Endodermal cell (in vitro differentiated cells): Measurements from ENCODE around the gene ARL15. TPM values are rescaled to one million over a fixed set of nuclear protein-coding genes. Genes with fewer than 3 reads are reported as not detected.
A peak's percentile ranks its signal among the peaks of the same experiment; 100 is the strongest.

Source experiments
- DNase-seq: peaks from one replicate; pipeline ENCODE4 v3.0.0-alpha.2; 2017
- H3K27ac ChIP-seq: 2 replicates; pipeline ENCODE4 v1.5.1; 2013; ENCODE audit warnings: mild to moderate bottlenecking, low read depth, low read length, moderate library complexity
- H3K27me3 ChIP-seq: 2 replicates; pipeline ENCODE4 v1.6.1; 2013; ENCODE audit warnings: mild to moderate bottlenecking, low read length, moderate library complexity; ENCODE audit not compliant: insufficient read depth, control insufficient read depth, poor library complexity, severe bottlenecking
- H3K36me3 ChIP-seq: 2 replicates; pipeline ENCODE4 v1.7.0; 2013; ENCODE audit warnings: mild to moderate bottlenecking, low read length, moderate library complexity; ENCODE audit not compliant: control insufficient read depth, insufficient read depth
- H3K4me1 ChIP-seq: one replicate; pipeline ENCODE4 v1.7.0; 2013; ENCODE audit warnings: low read length; ENCODE audit not compliant: control insufficient read depth, insufficient read depth
- H3K4me3 ChIP-seq: 2 replicates; pipeline ENCODE4 v1.5.1; 2013; ENCODE audit warnings: mild to moderate bottlenecking, low read length, moderate library complexity
- H3K9ac ChIP-seq: 2 replicates; pipeline ENCODE4 v1.6.1; 2013; ENCODE audit warnings: mild to moderate bottlenecking, low read length, moderate library complexity; ENCODE audit not compliant: poor library complexity, severe bottlenecking; ENCODE audit errors: extremely low read depth
- H3K9me3 ChIP-seq: 2 replicates; pipeline ENCODE4 v1.6.1; 2013; ENCODE audit warnings: mild to moderate bottlenecking, low read length, moderate library complexity; ENCODE audit not compliant: control insufficient read depth
- H3K27ac Mint-ChIP-seq: 2 replicates; pipeline ENCODE4 v1.8.0; 2020; ENCODE audit warnings: mixed read lengths
- H3K27me3 Mint-ChIP-seq: 2 replicates; pipeline ENCODE4 v1.8.0; 2021; ENCODE audit warnings: mild to moderate bottlenecking, mixed read lengths; ENCODE audit not compliant: insufficient read depth
- H3K36me3 Mint-ChIP-seq: 2 replicates; pipeline ENCODE4 v1.8.0; 2020; ENCODE audit warnings: low read depth, mixed read lengths
- H3K4me1 Mint-ChIP-seq: 2 replicates; pipeline ENCODE4 v1.8.0; 2020; ENCODE audit warnings: mixed read lengths
- H3K4me3 Mint-ChIP-seq: 2 replicates; pipeline ENCODE4 v1.8.0; 2020; ENCODE audit warnings: mild to moderate bottlenecking, moderate library complexity, mixed read lengths
- H3K9me3 Mint-ChIP-seq: 2 replicates; pipeline ENCODE4 v1.8.0; 2020; ENCODE audit warnings: mild to moderate bottlenecking, mixed read lengths
- WGBS, 2 experiments: methylation state at CpG; one replicate each; pipeline versions ENCODE4 v1.1.5 to v1.1.7; 2013; ENCODE audit warnings: missing lambda C conversion rate in 2 of 2, mixed read lengths in 1 of 2; ENCODE audit not compliant: insufficient coverage in 1 of 2, insufficient read length in 1 of 2; 5-methylcytosine and 5-hydroxymethylcytosine counted together
- total RNA-seq, 2 donors: library from RNA; stranded (reverse); fragmentation: NEBNext Ultra II Directional in 1 of 2; extraction: Animal tissue kit (Norgen Biotek cat#: 25700) in 1 of 2; gene quantifications; 2 replicates in 1 of 2; 3 replicates in 1 of 2; pipeline ENCODE4 v1.2.1, GENCODE V29; 2021
- TF ChIP-seq, protein P1 (sequence below): fragments of 200-600 bp; sonication (generic); conservative IDR thresholded peaks from 2 replicates; pipeline ENCODE4 v1.5.0; 2021; ENCODE audit warnings: antibody characterized with exemption, mild to moderate bottlenecking

ARL15 gene
- total RNA-seq, 2 donors from 2014 or later, result 23.3 to 24.0 TPM

DNA sequence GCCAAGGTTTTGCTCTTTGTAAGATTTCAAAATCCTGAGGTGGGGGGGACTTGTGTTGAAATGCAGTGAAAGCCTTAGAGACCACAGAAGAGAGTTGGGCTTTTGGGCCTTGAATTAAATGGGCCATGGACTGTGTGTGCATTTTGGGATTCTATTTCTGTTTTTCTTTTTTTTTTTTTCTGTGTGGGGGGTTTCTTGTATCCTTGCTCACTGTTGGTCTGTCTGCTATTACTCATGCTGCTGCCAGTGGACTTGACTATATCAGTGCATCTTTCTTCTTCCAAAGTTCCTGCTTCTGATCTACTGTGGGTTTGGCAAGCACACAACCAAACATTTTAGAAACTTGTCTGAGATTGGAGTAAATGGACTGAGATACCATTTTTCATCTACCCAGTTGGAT lies 344.9 kb downstream of the ARL15 start:
- no peaks in the 10 kb centered on the region for H3K27me3 ChIP-seq
- TF ChIP-seq, protein P1, sequence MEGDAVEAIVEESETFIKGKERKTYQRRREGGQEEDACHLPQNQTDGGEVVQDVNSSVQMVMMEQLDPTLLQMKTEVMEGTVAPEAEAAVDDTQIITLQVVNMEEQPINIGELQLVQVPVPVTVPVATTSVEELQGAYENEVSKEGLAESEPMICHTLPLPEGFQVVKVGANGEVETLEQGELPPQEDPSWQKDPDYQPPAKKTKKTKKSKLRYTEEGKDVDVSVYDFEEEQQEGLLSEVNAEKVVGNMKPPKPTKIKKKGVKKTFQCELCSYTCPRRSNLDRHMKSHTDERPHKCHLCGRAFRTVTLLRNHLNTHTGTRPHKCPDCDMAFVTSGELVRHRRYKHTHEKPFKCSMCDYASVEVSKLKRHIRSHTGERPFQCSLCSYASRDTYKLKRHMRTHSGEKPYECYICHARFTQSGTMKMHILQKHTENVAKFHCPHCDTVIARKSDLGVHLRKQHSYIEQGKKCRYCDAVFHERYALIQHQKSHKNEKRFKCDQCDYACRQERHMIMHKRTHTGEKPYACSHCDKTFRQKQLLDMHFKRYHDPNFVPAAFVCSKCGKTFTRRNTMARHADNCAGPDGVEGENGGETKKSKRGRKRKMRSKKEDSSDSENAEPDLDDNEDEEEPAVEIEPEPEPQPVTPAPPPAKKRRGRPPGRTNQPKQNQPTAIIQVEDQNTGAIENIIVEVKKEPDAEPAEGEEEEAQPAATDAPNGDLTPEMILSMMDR, result no peak
- H3K9me3 Mint-ChIP-seq, result no peaks in the 10 kb centered on the region
- no peak overlapping the region for H3K27ac ChIP-seq
- peaks cover 17% of the 10 kb centered on the region for H3K4me1 Mint-ChIP-seq
- DNase-seq, result no peak
- no peaks in the 10 kb centered on the region for H3K4me1 ChIP-seq
- H3K9me3 ChIP-seq, result no peaks in the 10 kb centered on the region
- H3K9ac ChIP-seq, result no peak overlapping the region
- no peaks in the 10 kb centered on the region for H3K36me3 ChIP-seq
- H3K36me3 Mint-ChIP-seq, result no peaks in the 10 kb centered on the region
- H3K4me3 ChIP-seq, result no peak overlapping the region
- no peak overlapping the region for H3K4me3 Mint-ChIP-seq
- no peak overlapping the region for H3K27ac Mint-ChIP-seq
- H3K27me3 Mint-ChIP-seq, result no peaks in the 10 kb centered on the region

DNA sequence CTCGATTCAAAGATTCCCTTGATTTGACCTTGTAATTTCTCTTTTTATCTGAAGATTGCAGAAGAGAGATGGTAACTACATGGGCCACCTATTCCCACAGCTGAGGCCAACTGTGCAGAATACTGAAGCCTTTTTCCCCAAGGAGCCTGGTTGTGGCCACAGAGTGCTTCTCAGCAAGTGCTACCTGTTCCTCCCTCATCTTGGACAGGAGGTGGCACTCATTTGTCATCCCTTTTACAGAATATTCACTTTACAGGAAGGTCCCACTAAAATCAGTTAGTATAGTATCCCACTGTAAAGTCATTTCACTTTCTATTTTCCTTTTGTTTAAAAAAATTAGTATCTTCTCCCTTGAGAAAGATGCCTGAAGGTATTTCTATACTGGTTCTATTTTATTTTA lies 346.4 kb downstream of the ARL15 start:
- WGBS, 2 experiments, result 96 to 100% methylated on average over 1 of the region's 1 CpG
- no peak overlapping the region for H3K27ac Mint-ChIP-seq
- Histone ChIP-seq H3K36me3 (no peaks in the 10 kb centered on the region), H3K4me1 (no peaks in the 10 kb centered on the region), H3K4me3 (no peak overlapping the region), H3K9ac (no peak overlapping the region), H3K27ac (no peak overlapping the region), H3K9me3 (no peaks in the 10 kb centered on the region), H3K27me3 (no peaks in the 10 kb centered on the region)
- TF ChIP-seq, protein P1, result peak; percentile 38
- no peaks in the 10 kb centered on the region for H3K27me3 Mint-ChIP-seq
- no peak overlapping the region for H3K4me3 Mint-ChIP-seq
- no peaks in the 10 kb centered on the region for H3K36me3 Mint-ChIP-seq
- no peak for DNase-seq
- peaks cover 17% of the 10 kb centered on the region for H3K4me1 Mint-ChIP-seq
- no peaks in the 10 kb centered on the region for H3K9me3 Mint-ChIP-seq

- Mint-ChIP-seq H3K27me3 (no peaks in the 10 kb centered on the region), H3K4me1 (peaks cover 17% of the 10 kb centered on the region), H3K36me3 (no peaks in the 10 kb centered on the region), H3K9me3 (peaks cover 6% of the 10 kb centered on the region), H3K27ac (no peak overlapping the region), H3K4me3 (no peak overlapping the region)
- Histone ChIP-seq H3K9me3 (peaks cover 13% of the 10 kb centered on the region), H3K4me1 (no peaks in the 10 kb centered on the region), H3K4me3 (no peak overlapping the region), H3K36me3 (no peaks in the 10 kb centered on the region), H3K9ac (no peak overlapping the region), H3K27me3 (no peaks in the 10 kb centered on the region), H3K27ac (no peak overlapping the region)
- TF ChIP-seq, protein P1, result no peak
- DNase-seq, result no peak
- whole genome bisulfite sequencing, 2 experiments, result no CpG with 5 or more reads among the region's 1 CpG
These were observed 348.1 kb downstream of the ARL15 start for GRCh38 chr5:53962306-53962705.
